B cell (primary cell): ENCODE measurements around the gene NDRG3. TPM values are rescaled to one million over a fixed set of nuclear protein-coding genes. Genes with fewer than 3 reads are reported as not detected.

Experiments
- ATAC-seq: fragments of 200-7000 bp; cut with Tn5 transposase; one replicate; pipeline ENCODE4 v1.10.0; 2021; ENCODE audit warnings: low read depth, mild to moderate bottlenecking, moderate number of reproducible peaks, moderate library complexity
- CTCF ChIA-PET: fragments of 350-600 bp; sonication (Branson Sonifier 250); formaldehyde crosslinking; loops from one replicate; lab custom pipeline; 2021; ENCODE audit warnings: antibody characterized with exemption, inconsistent platforms; lab: Charles Lee
- POLR2A ChIA-PET: fragments of 350-600 bp; sonication (Branson Sonifier 250); formaldehyde crosslinking; loops from one replicate; lab custom pipeline; 2021; ENCODE audit warnings: antibody characterized with exemption; lab: Charles Lee
- DNase-seq: peaks from one replicate; pipeline ENCODE4 v3.0.0; 2013
- H2AFZ ChIP-seq: 2 replicates; pipeline ENCODE4 v1.6.1; 2012; ENCODE audit warnings: mild to moderate bottlenecking, low read depth, low read length; ENCODE audit not compliant: insufficient read depth, poor library complexity, severe bottlenecking
- H3K27ac ChIP-seq, 2 donors: 1 replicate in 1 of 2; 2 replicates in 1 of 2; pipeline ENCODE4 v1.5.1; 2012 to 2013; ENCODE audit warnings: low read length in 2 of 2, mild to moderate bottlenecking in 2 of 2, moderate library complexity in 1 of 2
- H3K27me3 ChIP-seq, 4 experiments: fragments of 200-600 bp in 1 of 4; sonication (generic) in 1 of 4; replicated peaks in 1 of 4; 1 replicate in 2 of 4; 2 replicates in 2 of 4; pipeline versions ENCODE4 v1.6.1 to v1.7.0; 2013 to 2016; ENCODE audit warnings: low read length in 3 of 4, mild to moderate bottlenecking in 2 of 4, mixed read lengths in 1 of 4, moderate library complexity in 1 of 4; ENCODE audit not compliant: insufficient read depth in 4 of 4, control insufficient read depth in 3 of 4; ENCODE audit errors: control extremely low read depth in 1 of 4
- H3K36me3 ChIP-seq, 2 experiments: replicated peaks in 1 of 2; 1 replicate in 1 of 2; 2 replicates in 1 of 2; pipeline versions ENCODE4 v1.6.1 to v1.7.1; 2013; ENCODE audit warnings: low read length in 1 of 2; ENCODE audit not compliant: insufficient read depth in 2 of 2, control insufficient read depth in 1 of 2; ENCODE audit errors: control extremely low read depth in 1 of 2, extremely low read depth in 1 of 2
- H3K4me1 ChIP-seq, 2 donors: fragments of 200-600 bp in 1 of 2; sonication (generic) in 1 of 2; 1 replicate in 1 of 2; 2 replicates in 1 of 2; pipeline versions ENCODE4 v1.5.1 to v1.6.1; 2013 to 2017; ENCODE audit warnings: low read length in 2 of 2; ENCODE audit not compliant: control insufficient read depth in 2 of 2, insufficient read depth in 2 of 2
- H3K4me2 ChIP-seq: replicated peaks from 2 replicates; pipeline ENCODE3; 2012; ENCODE audit warnings: mild to moderate bottlenecking, low read depth, low read length; ENCODE audit not compliant: poor library complexity, severe bottlenecking
- H3K4me3 ChIP-seq, 5 experiments: fragments of 200-600 bp in 1 of 5; sonication (generic) in 1 of 5; 1 replicate in 3 of 5; 2 replicates in 2 of 5; pipeline versions ENCODE4 v1.5.1 to v1.7.0; 2011 to 2016; ENCODE audit warnings: low read length in 4 of 5, mild to moderate bottlenecking in 4 of 5, low read depth in 2 of 5, control low read depth in 1 of 5, moderate library complexity in 1 of 5; ENCODE audit not compliant: insufficient read depth in 1 of 5; ENCODE audit errors: control extremely low read depth in 1 of 5, extremely low read depth in 1 of 5
- H3K79me2 ChIP-seq: fragments of 200-600 bp; sonication (generic); one replicate; pipeline ENCODE4 v1.6.0; 2016; ENCODE audit warnings: low read length; ENCODE audit not compliant: control insufficient read depth, insufficient read depth
- H3K9ac ChIP-seq: fragments of 200-600 bp; sonication (generic); 2 replicates; pipeline ENCODE4 v1.6.1; 2017; ENCODE audit warnings: mild to moderate bottlenecking, low read length, moderate library complexity
- H3K9me3 ChIP-seq, 3 donors: one replicate each; pipeline versions ENCODE4 v1.6.1 to v1.7.1; 2013; ENCODE audit warnings: low read length in 2 of 3; ENCODE audit not compliant: control insufficient read depth in 2 of 3, insufficient read depth in 1 of 3; ENCODE audit errors: control extremely low read depth in 1 of 3
- H4K20me1 ChIP-seq: 2 replicates; pipeline ENCODE4 v1.6.0; 2012; ENCODE audit warnings: mild to moderate bottlenecking, low read length; ENCODE audit not compliant: insufficient read depth, control insufficient read depth, poor library complexity, severe bottlenecking
- H3K27ac Mint-ChIP-seq: one replicate; pipeline ENCODE4 v1.8.0; 2021; ENCODE audit warnings: mixed read lengths
- H3K27me3 Mint-ChIP-seq: one replicate; pipeline ENCODE4 v1.8.0; 2021; ENCODE audit warnings: mixed read lengths
- H3K4me1 Mint-ChIP-seq: one replicate; pipeline ENCODE4 v1.8.0; 2021; ENCODE audit warnings: mixed read lengths
- H3K4me3 Mint-ChIP-seq: one replicate; pipeline ENCODE4 v1.8.0; 2021; ENCODE audit warnings: mixed read lengths
- H3K9me3 Mint-ChIP-seq: one replicate; pipeline ENCODE4 v1.8.0; 2022; ENCODE audit warnings: mixed read lengths; ENCODE audit not compliant: insufficient read depth
- CTCF ChIP-seq: fragments of 200-600 bp; IDR thresholded peaks from one replicate; pipeline ENCODE4 v1.8.0; 2022; ENCODE audit warnings: antibody characterized with exemption, mild to moderate bottlenecking
- EZH2 ChIP-seq: IDR thresholded peaks from 2 replicates; pipeline ENCODE4 v1.6.1; 2012; ENCODE audit warnings: borderline replicate concordance, low read depth, mild to moderate bottlenecking, moderate library complexity, low read length; ENCODE audit not compliant: insufficient read depth, poor library complexity, severe bottlenecking
- WGBS: methylation state at CpG from one replicate; pipeline ENCODE4 v1.1.5; 2013; ENCODE audit warnings: missing lambda C conversion rate; ENCODE audit not compliant: insufficient coverage; 5-methylcytosine and 5-hydroxymethylcytosine counted together
- intact Hi-C: fragments of 100-400 bp; cut with micrococcal nuclease; formaldehyde crosslinking; loops from one replicate; pipeline ENCODE4 v1.10.0; 2022
- polyA plus RNA-seq: library from polyadenylated mRNA; depleted of rRNA; stranded (reverse); fragments of >200 nt; gene quantifications from 2 replicates; pipeline ENCODE4 v1.2.3, GENCODE V29; 2012
- total RNA-seq, 2 donors: library from RNA; stranded (reverse); fragments of 120-200 nt in 1 of 2; gene quantifications; 1 replicate in 1 of 2; 2 replicates in 1 of 2; pipeline versions ENCODE4 v1.2.3 to v1.2.4, GENCODE V29; 2013 to 2022

NDRG3 gene
- total and polyA plus RNA-seq, 2 donors (not counting 1 experiment from before 2014, with no cell fraction given): 15.7 to 26.1 TPM

- H3K4me3 ChIP-seq: no peak overlapping the region
- H3K9me3 ChIP-seq: no peaks in the 10 kb centered on the region
- ChIA-PET CTCF (interaction anchor here (0.7 to 1.9 kb wide), 4 partner anchors 11 to 94 kb away, joined by 3 to 5 read pairs (median 4); a partner anchor contains a TSS), POLR2A (no interaction called here)
- H3K4me1 ChIP-seq: peaks cover 8 to 10% of the 10 kb centered on the region in 2 donors
- H3K4me3 Mint-ChIP-seq: no peak overlapping the region
- TF ChIP-seq CTCF: no peak
- no peak for TF ChIP-seq EZH2
- no peak overlapping the region for H3K27ac ChIP-seq
- no peaks in the 10 kb centered on the region for H3K27me3 Mint-ChIP-seq
- peaks cover 25% of the 10 kb centered on the region for H3K4me1 Mint-ChIP-seq
- peaks cover 0 to 9% of the 10 kb centered on the region in 2 experiments for H3K36me3 ChIP-seq
- H4K20me1 ChIP-seq: no peaks in the 10 kb centered on the region
- ATAC-seq (no peak), DNase-seq (no peak)
- no CpG with 5 or more reads among the region's 5 CpGs for WGBS
- no peak overlapping the region for H2AFZ ChIP-seq
- intact Hi-C loops: no loop called here
- H3K27me3 ChIP-seq: no peaks in the 10 kb centered on the region
- H3K79me2 ChIP-seq: peaks cover 24% of the 10 kb centered on the region
- H3K9me3 Mint-ChIP-seq: no peaks in the 10 kb centered on the region
- H3K4me2 ChIP-seq: no peak overlapping the region
- no peak overlapping the region for H3K9ac ChIP-seq
- no peak overlapping the region for H3K27ac Mint-ChIP-seq
Observed at GRCh38 chr20:36768768-36769430, 23.0 kb upstream of the NDRG3 start.

GRCh38 chr20:36761125-36761524 lies 15.2 kb upstream of the NDRG3 start:
- TF ChIP-seq CTCF: no peak
- no peak for TF ChIP-seq EZH2
- Histone ChIP-seq H3K4me2 (no peak overlapping the region), H3K9ac (no peak overlapping the region), H4K20me1 (no peaks in the 10 kb centered on the region), H3K27ac (no peak overlapping the region), H3K27me3 (no peaks in the 10 kb centered on the region), H3K36me3 (peaks cover 0 to 4% of the 10 kb centered on the region in 2 experiments), H3K4me1 (peaks cover 23% of the 10 kb centered on the region in 2 donors), H3K9me3 (no peaks in the 10 kb centered on the region), H3K79me2 (no peaks in the 10 kb centered on the region), H3K4me3 (no peak overlapping the region), H2AFZ (no peak overlapping the region)
- intact Hi-C loops: no loop called here
- no peaks in the 10 kb centered on the region for H3K9me3 Mint-ChIP-seq
- H3K4me3 Mint-ChIP-seq: no peak overlapping the region
- CTCF ChIA-PET: no interaction called here
- DNase-seq: no peak
- no peaks in the 10 kb centered on the region for H3K27me3 Mint-ChIP-seq
- no peak for ATAC-seq
- WGBS: 98% methylated on average over 3 of the region's 4 CpGs
- peaks cover 19% of the 10 kb centered on the region for H3K4me1 Mint-ChIP-seq
- peak overlapping the region; percentile 3 for H3K27ac Mint-ChIP-seq
- POLR2A ChIA-PET: no interaction called here
